ENCODE measurements around the gene MAP2. TPM values are rescaled to one million over a fixed set of nuclear protein-coding genes. Genes with fewer than 3 reads are reported as not detected.

Gene MAP2
- total RNA-seq, 2 experiments from 2014 or later, result not detected

- CTCF ChIA-PET, result no interaction called here
- POLR2A ChIA-PET, result no interaction called here
These were observed 100.0 kb downstream of the MAP2 start for GRCh38 chr2:209523867-209524266.

- CTCF ChIA-PET, result no interaction called here
These were observed 101.5 kb downstream of the MAP2 start for GRCh38 chr2:209525331-209525730.

GRCh38 chr2:209525834-209526281, 102.0 kb downstream of the MAP2 start:
- POLR2A ChIA-PET, result no interaction called here
- CTCF ChIA-PET, result no interaction called here

More at GRCh38 chr2:209525331-209525730, 101.5 kb downstream of the MAP2 start:
- POLR2A ChIA-PET, result no interaction called here

GRCh38 chr2:209526561-209526960, 102.7 kb downstream of the MAP2 start:
- POLR2A ChIA-PET, result no interaction called here
- CTCF ChIA-PET, result no interaction called here

- ChIA-PET POLR2A (no interaction called here), CTCF (no interaction called here)
These were observed 105.7 kb downstream of the MAP2 start for GRCh38 chr2:209529579-209529978.

- ChIA-PET POLR2A (no interaction called here), CTCF (no interaction called here)
These were observed 108.5 kb downstream of the MAP2 start for GRCh38 chr2:209532321-209532720.

GRCh38 chr2:209533391-209533790, 109.5 kb downstream of the MAP2 start:
- ChIA-PET POLR2A (no interaction called here), CTCF (no interaction called here)

- CTCF ChIA-PET, result no interaction called here
These were observed 110.4 kb downstream of the MAP2 start for GRCh38 chr2:209534228-209534627.

GRCh38 chr2:209536363-209536762, 112.5 kb downstream of the MAP2 start:
- POLR2A ChIA-PET, result no interaction called here
- CTCF ChIA-PET, result no interaction called here

More at GRCh38 chr2:209534228-209534627, 110.4 kb downstream of the MAP2 start:
- POLR2A ChIA-PET, result no interaction called here

- CTCF ChIA-PET, result no interaction called here
- POLR2A ChIA-PET, result no interaction called here
These were observed 123.9 kb downstream of the MAP2 start for GRCh38 chr2:209547726-209548125.

- ChIA-PET CTCF (no interaction called here), POLR2A (no interaction called here)
These were observed 125.7 kb downstream of the MAP2 start for GRCh38 chr2:209549589-209549988.

GRCh38 chr2:209553913-209554312, 130.1 kb downstream of the MAP2 start:
- CTCF ChIA-PET, result no interaction called here

GRCh38 chr2:209556354-209556961, 132.6 kb downstream of the MAP2 start:
- ChIA-PET CTCF (no interaction called here), POLR2A (no interaction called here)

More at GRCh38 chr2:209553913-209554312, 130.1 kb downstream of the MAP2 start:
- POLR2A ChIA-PET, result no interaction called here

GRCh38 chr2:209560911-209561310, 137.1 kb downstream of the MAP2 start:
- POLR2A ChIA-PET, result no interaction called here
- CTCF ChIA-PET, result no interaction called here

GRCh38 chr2:209563453-209563852, 139.6 kb downstream of the MAP2 start:
- ChIA-PET CTCF (no interaction called here), POLR2A (no interaction called here)

- POLR2A ChIA-PET, result no interaction called here
- CTCF ChIA-PET, result no interaction called here
These were observed 141.0 kb downstream of the MAP2 start for GRCh38 chr2:209564816-209565215.

- ChIA-PET CTCF (no interaction called here), POLR2A (no interaction called here)
These were observed 142.2 kb downstream of the MAP2 start for GRCh38 chr2:209565896-209566582.

GRCh38 chr2:209570194-209570593, 146.3 kb downstream of the MAP2 start:
- POLR2A ChIA-PET, result no interaction called here

GRCh38 chr2:209574515-209574914, 150.7 kb downstream of the MAP2 start:
- ChIA-PET CTCF (no interaction called here), POLR2A (no interaction called here)

More at GRCh38 chr2:209570194-209570593, 146.3 kb downstream of the MAP2 start:
- CTCF ChIA-PET, result no interaction called here

- CTCF ChIA-PET, result interaction anchor here (0.9 kb wide), 1 partner anchor 25 kb away, joined by 3 read pairs; no protein-coding TSS in a partner anchor
- POLR2A ChIA-PET, result no interaction called here
These were observed 153.8 kb downstream of the MAP2 start for GRCh38 chr2:209577376-209578357.

Data from activated CD8-positive, alpha-beta memory T cell treated with anti-CD3 and anti-CD28 coated beads for 36 hours (primary cell).